GM12878 (cell line): ENCODE measurements around the gene RAD51B. TPM values are rescaled to one million over a fixed set of nuclear protein-coding genes. Genes with fewer than 3 reads are reported as not detected.

Experiments used
- ATAC-seq: fragments of 200-7000 bp; cut with Tn5 transposase; 3 replicates; pipeline ENCODE4 v1.9.1; 2020; ENCODE audit warnings: mild to moderate bottlenecking, moderate library complexity
- BruUV-seq: library from RNA; stranded (reverse); fragments of 400-500 nt; replicated peaks from 2 replicates; lab custom pipeline; 2021; lab: Mats Ljungman, UMichigan
- CTCF ChIA-PET: fragments of 300-600 bp; sonication (Branson Sonifier 250); formaldehyde crosslinking; extraction: SDS; loops from one replicate; lab custom pipeline; 2021; ENCODE audit warnings: inconsistent platforms; lab: Yijun Ruan, JAX
- POLR2A ChIA-PET: fragments of 350-600 bp; formaldehyde crosslinking; extraction: SDS; loops from one replicate; lab custom pipeline; 2021; ENCODE audit warnings: inconsistent platforms; lab: Charles Lee
- RAD21 ChIA-PET: fragments of 300-600 bp; sonication (Branson Sonifier 250); formaldehyde crosslinking; loops from one replicate; lab custom pipeline; 2023; ENCODE audit warnings: antibody characterized with exemption; ENCODE audit not compliant: unreplicated experiment; lab: Charles Lee
- SMC1A ChIA-PET: fragments of 300-600 bp; sonication (Branson Sonifier 250); formaldehyde crosslinking; loops from one replicate; lab custom pipeline; 2023; ENCODE audit not compliant: unreplicated experiment, uncharacterized antibody; lab: Charles Lee
- DNase-seq: peaks from one replicate; pipeline ENCODE4 v3.0.0-alpha.2; 2011; ENCODE audit warnings: low read depth, low spot score
- FAIRE-seq: peaks from 3 replicates; lab custom pipeline; 2011; peaks lifted over from hg19 to GRCh38; lab: Jason Lieb, UNC
- H2AFZ ChIP-seq: 2 replicates; pipeline ENCODE4 v1.6.0; 2011; ENCODE audit warnings: low read depth, low read length, control low read depth; ENCODE audit not compliant: control insufficient read depth
- H3K27ac ChIP-seq: 2 replicates; pipeline ENCODE4 v1.5.1; 2011; ENCODE audit warnings: control low read depth; ENCODE audit not compliant: control insufficient read depth, insufficient read depth
- H3K27me3 ChIP-seq, 2 experiments: replicated peaks in 1 of 2; 2 replicates each; pipeline versions ENCODE4 v1.6.0 to v1.6.1; 2011; ENCODE audit warnings: low read length in 1 of 2; ENCODE audit not compliant: control insufficient read depth in 2 of 2, insufficient read depth in 2 of 2
- H3K36me3 ChIP-seq, 2 experiments: 2 replicates each; pipeline ENCODE4 v1.5.1; 2011; ENCODE audit warnings: low read length in 1 of 2; ENCODE audit not compliant: control insufficient read depth in 2 of 2, insufficient read depth in 2 of 2
- H3K4me1 ChIP-seq: 2 replicates; pipeline ENCODE4 v1.6.1; 2011; ENCODE audit warnings: mild to moderate bottlenecking, low read length, moderate library complexity, mixed read lengths; ENCODE audit not compliant: control insufficient read depth, insufficient read depth
- H3K4me2 ChIP-seq: 2 replicates; pipeline ENCODE4 v1.6.0; 2011; ENCODE audit warnings: control low read depth; ENCODE audit not compliant: control insufficient read depth, insufficient read depth
- H3K4me3 ChIP-seq: fragments of 200-600 bp; sonication (generic); 2 replicates; pipeline ENCODE4 v1.5.1; 2016
- H3K79me2 ChIP-seq: 2 replicates; pipeline ENCODE4 v1.6.0; 2011; ENCODE audit warnings: low read length; ENCODE audit not compliant: control insufficient read depth, insufficient read depth
- H3K9ac ChIP-seq: 2 replicates; pipeline ENCODE4 v1.8.0; 2011; ENCODE audit warnings: low read length, control low read depth, mixed read lengths; ENCODE audit not compliant: control insufficient read depth, insufficient read depth
- H3K9me3 ChIP-seq: replicated peaks from 3 replicates; pipeline ENCODE4 v1.5.1; 2011; ENCODE audit warnings: mild to moderate bottlenecking, low read length; ENCODE audit not compliant: control insufficient read depth, insufficient read depth
- H4K20me1 ChIP-seq: 2 replicates; pipeline ENCODE4 v1.6.0; 2011; ENCODE audit not compliant: control insufficient read depth, insufficient read depth
- ATF2 ChIP-seq: IDR thresholded peaks from 2 replicates; pipeline ENCODE4 v1.6.1; 2012; ENCODE audit warnings: low read length, inconsistent platforms
- ATF7 ChIP-seq: fragments of 450-650 bp; IDR thresholded peaks from 2 replicates; pipeline ENCODE4 v1.6.1; 2016; ENCODE audit warnings: low read depth, mild to moderate bottlenecking
- CBX5 ChIP-seq: sonication (generic); IDR thresholded peaks from 2 replicates; pipeline ENCODE4 v1.6.1; 2016; ENCODE audit warnings: low read depth, moderate library complexity, mild to moderate bottlenecking, inconsistent platforms
- DPF2 ChIP-seq: fragments of 450-650 bp; IDR thresholded peaks from 2 replicates; pipeline ENCODE4 v1.6.1; 2017; ENCODE audit warnings: mild to moderate bottlenecking
- GATAD2B ChIP-seq: fragments of 450-650 bp; conservative IDR thresholded peaks from 2 replicates; pipeline ENCODE4 v1.6.1; 2017; ENCODE audit warnings: low read depth, mild to moderate bottlenecking, moderate library complexity
- HSF1 ChIP-seq: fragments of 150-350 bp; IDR thresholded peaks from 2 replicates; pipeline ENCODE4 v1.6.1; 2014; ENCODE audit warnings: mild to moderate bottlenecking, low read depth, low read length
- IKZF1 ChIP-seq: fragments of 450-650 bp; conservative IDR thresholded peaks from 2 replicates; pipeline ENCODE4 v1.6.1; 2017; ENCODE audit warnings: antibody characterized with exemption, mild to moderate bottlenecking
- MEF2A ChIP-seq: IDR thresholded peaks from 2 replicates; pipeline ENCODE4 v1.6.1; 2011; ENCODE audit warnings: low read depth, mild to moderate bottlenecking, low read length, moderate library complexity; ENCODE audit not compliant: insufficient read depth
- NFYB ChIP-seq: IDR thresholded peaks from 2 replicates; pipeline ENCODE4 v1.6.1; 2011; ENCODE audit warnings: low read depth, mild to moderate bottlenecking, low read length, improper control_type of control experiment, moderate library complexity; ENCODE audit not compliant: insufficient read depth
- RCOR1 ChIP-seq: conservative IDR thresholded peaks from 2 replicates; pipeline ENCODE4 v1.6.1; 2012; ENCODE audit warnings: low read depth, low read length, improper control_type of control experiment
- YY1 ChIP-seq: IDR thresholded peaks from 2 replicates; pipeline ENCODE4 v1.6.1; 2011; ENCODE audit warnings: low read depth, mild to moderate bottlenecking, low read length
- ZBED1 ChIP-seq: IDR thresholded peaks from 2 replicates; pipeline ENCODE4 v1.6.1; 2016; ENCODE audit warnings: borderline replicate concordance
- ZBTB33 ChIP-seq: fragments of 450-650 bp; IDR thresholded peaks from 2 replicates; pipeline ENCODE4 v1.6.1; 2017; ENCODE audit warnings: mild to moderate bottlenecking
- ZNF217 ChIP-seq: fragments of 450-650 bp; IDR thresholded peaks from 2 replicates; pipeline ENCODE4 v1.6.1; 2017; ENCODE audit warnings: antibody characterized with exemption, mild to moderate bottlenecking
- WGBS: methylation state at CpG from one replicate; pipeline ENCODE4 v1.1.6; 2016; ENCODE audit warnings: low lambda C conversion rate; ENCODE audit not compliant: insufficient replicate concordance, insufficient coverage; ENCODE audit errors: missing lambda C conversion rate; 5-methylcytosine and 5-hydroxymethylcytosine counted together
- in situ Hi-C: fragments of 300-500 bp; cut with MboI; formaldehyde crosslinking; loops from 9 replicates; pipeline ENCODE4 v1.14.3; 2018; ENCODE audit warnings: mixed read lengths
- intact Hi-C: fragments of 100-400 bp; cut with micrococcal nuclease; formaldehyde crosslinking; loops from one replicate; pipeline ENCODE4 v1.14.2; 2022; ENCODE audit not compliant: unreplicated experiment
- polyA plus RNA-seq, 11 experiments: library from polyadenylated mRNA; depleted of rRNA in 4 of 11; unstranded in 6 of 11; stranded (reverse) in 5 of 11; fragments of >200 nt; fragmentation: Nextera tagmentation in 4 of 11; fragmentation: Illumina TruSeq in 1 of 11; extraction: Ambion mirVana in 4 of 11; extraction: Trizol in 1 of 11; gene quantifications; 1 replicate in 1 of 11; 2 replicates in 10 of 11; pipeline versions ENCODE4 v1.2.1 to v1.2.3, GENCODE V29; 2011 to 2016; ENCODE audit warnings: inconsistent platforms in 2 of 11, missing spikeins in 2 of 11, low read depth in 1 of 11
- total RNA-seq, 4 experiments: library from RNA; depleted of rRNA in 3 of 4; stranded (reverse); fragments of >200 nt in 3 of 4; fragmentation: Illumina TruSeq in 1 of 4; extraction: Trizol in 1 of 4; gene quantifications; 2 replicates each; pipeline versions ENCODE4 v1.2.1 to v1.2.3, GENCODE V29; 2013 to 2021

Gene RAD51B
- total and polyA plus RNA-seq, 10 of the 15 experiments (the other 5 are each of a cell fraction or from before 2014, with no cell fraction given): 9.8 to 26.8 (median 21.3) TPM

- FAIRE-seq (no peak), ATAC-seq (no peak), DNase-seq (no peak)
- Histone ChIP-seq H3K36me3 (no peaks in the 10 kb centered on the region), H3K4me2 (no peak overlapping the region), H3K79me2 (no peaks in the 10 kb centered on the region), H3K4me3 (no peak overlapping the region), H3K27ac (no peak overlapping the region), H3K4me1 (peaks cover 19% of the 10 kb centered on the region), H3K27me3 (no peaks in the 10 kb centered on the region), H3K9me3 (no peaks in the 10 kb centered on the region; the same call in 2 of the 3 replicates), H2AFZ (no peak overlapping the region), H4K20me1 (no peaks in the 10 kb centered on the region), H3K9ac (no peak overlapping the region)
- no TSS peak for BruUV-seq
- WGBS: 67% methylated on average over 2 of the region's 2 CpGs
- intact Hi-C loops (no loop called here), in situ Hi-C loops (no loop called here)
- ChIA-PET RAD21 (no interaction called here), SMC1A (interaction anchor here (0.6 to 1.3 kb wide), 3 partner anchors 32 to 59 kb away, joined by 3 to 4 read pairs (median 4); no protein-coding TSS in a partner anchor), POLR2A (interaction anchor here (0.6 kb wide), 1 partner anchor 17 kb away, joined by 3 read pairs; no protein-coding TSS in a partner anchor), CTCF (interaction anchor here (0.9 to 1.1 kb wide), 3 partner anchors 19 to 666 kb away, joined by 3 read pairs; no protein-coding TSS in a partner anchor)
- TF ChIP-seq CBX5: no peak
- TF ChIP-seq GATAD2B: no peak
- no peak for TF ChIP-seq DPF2
- no peak for TF ChIP-seq ZNF217
- TF ChIP-seq NFYB: no peak
- TF ChIP-seq ZBTB33: no peak
- no peak for TF ChIP-seq MEF2A
- no peak for TF ChIP-seq ATF2
- no peak for TF ChIP-seq YY1
- TF ChIP-seq ZBED1: no peak
- TF ChIP-seq HSF1: no peak
- no peak for TF ChIP-seq IKZF1
- TF ChIP-seq RCOR1: no peak
- no peak for TF ChIP-seq ATF7
These were observed 358.7 kb downstream of the RAD51B start for GRCh38 chr14:68178282-68178681.
